A549 (cell line): ENCODE data around the gene NEU4. TPM values are rescaled to one million over a fixed set of nuclear protein-coding genes. Genes with fewer than 3 reads are reported as not detected.

Experiments
- ATAC-seq, 2 experiments: fragments of 200-7000 bp in 1 of 2; fragments of >200 bp in 1 of 2; cut with Nextera tagmentation in 1 of 2; cut with Tn5 transposase in 1 of 2; 3 replicates each; pipeline versions ENCODE4 v1.8.0 to v1.9.1; 2018 to 2020; ENCODE audit warnings: mild to moderate bottlenecking in 1 of 2, moderate library complexity in 1 of 2
- CTCF ChIA-PET: fragments of 300-600 bp; sonication (Branson Sonifier 250); formaldehyde crosslinking; extraction: SDS; loops from one replicate; lab custom pipeline; 2021; ENCODE audit warnings: antibody characterized with exemption, inconsistent platforms; lab: Yijun Ruan, JAX
- POLR2A ChIA-PET: fragments of 350-600 bp; formaldehyde crosslinking; extraction: SDS; loops from one replicate; lab custom pipeline; 2021; ENCODE audit warnings: antibody characterized with exemption, inconsistent platforms; lab: Yijun Ruan, JAX
- DNase-seq, 2 experiments: peaks; one replicate each; pipeline versions ENCODE4 v3.0.0 to v3.0.0-alpha.2; 2011 to 2016; ENCODE audit warnings: low read depth in 1 of 2, low spot score in 1 of 2
- FAIRE-seq: peaks from 2 replicates; lab custom pipeline; 2011; peaks lifted over from hg19 to GRCh38; lab: Jason Lieb, UNC
- H3K27ac ChIP-seq, 2 experiments: fragments of >200 bp; sonication (Bioruptor Twin); formaldehyde crosslinking; 3 replicates each; pipeline ENCODE4 v1.5.1; 2016 to 2017
- H3K4me1 ChIP-seq: fragments of >200 bp; sonication (Bioruptor Twin); formaldehyde crosslinking; 3 replicates; pipeline ENCODE4 v1.6.1; 2016
- H3K4me2 ChIP-seq: fragments of >200 bp; sonication (Bioruptor Twin); formaldehyde crosslinking; 3 replicates; pipeline ENCODE4 v1.6.1; 2016
- H3K4me3 ChIP-seq: fragments of >200 bp; sonication (Bioruptor Twin); formaldehyde crosslinking; 3 replicates; pipeline ENCODE4 v1.5.1; 2016
- H3K9me3 ChIP-seq: fragments of >200 bp; sonication (Bioruptor Twin); formaldehyde crosslinking; 3 replicates; pipeline ENCODE4 v1.6.1; 2016
- CBX2 ChIP-seq: fragments of 200-600 bp; sonication (generic); IDR thresholded peaks from 2 replicates; pipeline ENCODE4 v1.6.1; 2016; ENCODE audit warnings: low read depth, mild to moderate bottlenecking, borderline replicate concordance
- CHD2 ChIP-seq: fragments of 150-350 bp; IDR thresholded peaks from 2 replicates; pipeline ENCODE4 v1.6.1; 2014; ENCODE audit warnings: low read length; ENCODE audit not compliant: partially characterized antibody
- EHF ChIP-seq: fragments of 250-450 bp; sonication (Bioruptor Pico); IDR thresholded peaks from 2 replicates; pipeline ENCODE4 v1.5.0; 2020; ENCODE audit warnings: mild to moderate bottlenecking
- EHMT2 ChIP-seq: fragments of 200-600 bp; sonication (generic); IDR thresholded peaks from 2 replicates; pipeline ENCODE4 v1.6.1; 2016; ENCODE audit warnings: antibody characterized with exemption, low read depth, mild to moderate bottlenecking, moderate library complexity
- EP300 ChIP-seq, 2 experiments: fragments of >200 bp; sonication (Bioruptor Twin); formaldehyde crosslinking; IDR thresholded peaks; 2 replicates in 1 of 2; 3 replicates in 1 of 2; pipeline ENCODE4 v1.6.1; 2016 to 2017
- FOSB ChIP-seq: fragments of 250-450 bp; sonication (Bioruptor Pico); IDR thresholded peaks from 2 replicates; pipeline ENCODE4 v1.5.0; 2020; ENCODE audit warnings: mild to moderate bottlenecking, moderate library complexity
- FOSL2 ChIP-seq, 2 experiments: fragments of 450-650 bp in 1 of 2; fragments of >200 bp in 1 of 2; sonication (Bioruptor Twin) in 1 of 2; formaldehyde crosslinking; IDR thresholded peaks; 2 replicates each; pipeline versions ENCODE4 v1.5.0 to v1.6.1; 2016 to 2020; ENCODE audit warnings: mild to moderate bottlenecking in 1 of 2, moderate library complexity in 1 of 2
- FOXS1 ChIP-seq: fragments of 250-450 bp; sonication (Bioruptor Pico); IDR thresholded peaks from 2 replicates; pipeline ENCODE4 v1.5.0; 2020; ENCODE audit warnings: mild to moderate bottlenecking, moderate library complexity
- HES2 ChIP-seq: fragments of >200 bp; sonication (Bioruptor Twin); formaldehyde crosslinking; IDR thresholded peaks from 2 replicates; pipeline ENCODE4 v1.6.1; 2016
- HOXA7 ChIP-seq: fragments of 250-450 bp; sonication (Bioruptor Pico); IDR thresholded peaks from 2 replicates; pipeline ENCODE4 v1.5.0; 2020; ENCODE audit warnings: mild to moderate bottlenecking, moderate library complexity
- HOXB5 ChIP-seq: fragments of 250-450 bp; sonication (Bioruptor Pico); IDR thresholded peaks from 2 replicates; pipeline ENCODE4 v1.5.0; 2020; ENCODE audit warnings: mild to moderate bottlenecking, moderate library complexity
- JUN ChIP-seq, 2 experiments: fragments of >200 bp; sonication (Bioruptor Twin); formaldehyde crosslinking; IDR thresholded peaks; 2 replicates in 1 of 2; 3 replicates in 1 of 2; pipeline ENCODE4 v1.6.1; 2016 to 2017
- KDM1A ChIP-seq: fragments of 200-600 bp; sonication (generic); IDR thresholded peaks from 2 replicates; pipeline ENCODE4 v1.6.1; 2016; ENCODE audit warnings: low read depth, mild to moderate bottlenecking
- KDM5A ChIP-seq: fragments of 200-600 bp; sonication (generic); IDR thresholded peaks from 2 replicates; pipeline ENCODE4 v1.6.1; 2016; ENCODE audit warnings: antibody characterized with exemption, mild to moderate bottlenecking
- MYC ChIP-seq: IDR thresholded peaks from 2 replicates; pipeline ENCODE4 v1.6.1; 2012; ENCODE audit warnings: mild to moderate bottlenecking, inconsistent platforms, low read length, improper control_type of control experiment, borderline replicate concordance
- NPAS2 ChIP-seq: fragments of 250-450 bp; sonication (Bioruptor Pico); IDR thresholded peaks from 2 replicates; pipeline ENCODE4 v1.8.0; 2022; ENCODE audit warnings: mild to moderate bottlenecking, moderate library complexity, borderline replicate concordance
- NR3C1 ChIP-seq: fragments of >200 bp; sonication (Bioruptor Twin); formaldehyde crosslinking; IDR thresholded peaks from 3 replicates; pipeline ENCODE4 v1.6.1; 2017
- PBX3 ChIP-seq: IDR thresholded peaks from 2 replicates; pipeline ENCODE4 v1.6.1; 2012
- PHF8 ChIP-seq: fragments of 200-600 bp; sonication (generic); IDR thresholded peaks from 2 replicates; pipeline ENCODE4 v1.6.1; 2016; ENCODE audit warnings: low read depth, mild to moderate bottlenecking, antibody characterized with exemption, moderate library complexity, borderline replicate concordance
- POLR2AphosphoS2 ChIP-seq: conservative IDR thresholded peaks from 2 replicates; pipeline ENCODE4 v1.6.1; 2012; ENCODE audit warnings: low read length, improper control_type of control experiment, inconsistent platforms
- RAD21 ChIP-seq, 2 experiments: fragments of >200 bp in 1 of 2; sonication (Bioruptor Twin) in 1 of 2; formaldehyde crosslinking in 1 of 2; IDR thresholded peaks in 1 of 2; conservative IDR thresholded peaks in 1 of 2; 2 replicates in 1 of 2; 3 replicates in 1 of 2; pipeline ENCODE4 v1.6.1; 2012 to 2018; ENCODE audit warnings: inconsistent platforms in 1 of 2
- RARB ChIP-seq: fragments of 250-450 bp; sonication (Bioruptor Pico); IDR thresholded peaks from 2 replicates; pipeline ENCODE4 v1.8.0; 2021; ENCODE audit warnings: mild to moderate bottlenecking, moderate library complexity
- SMC3 ChIP-seq: fragments of >200 bp; sonication (Bioruptor Twin); formaldehyde crosslinking; IDR thresholded peaks from 3 replicates; pipeline ENCODE4 v1.6.1; 2018; ENCODE audit warnings: inconsistent platforms
- SREBF2 ChIP-seq: fragments of 450-650 bp; IDR thresholded peaks from 2 replicates; pipeline ENCODE4 v1.6.1; 2014; ENCODE audit warnings: mild to moderate bottlenecking, moderate library complexity
- TP53 ChIP-seq: fragments of 250-450 bp; sonication (Bioruptor Pico); IDR thresholded peaks from 2 replicates; pipeline ENCODE4 v1.5.0; 2021; ENCODE audit warnings: mild to moderate bottlenecking, moderate library complexity
- ZC3H11A ChIP-seq: fragments of 450-650 bp; IDR thresholded peaks from 2 replicates; pipeline ENCODE4 v1.6.1; 2014; ENCODE audit warnings: antibody characterized with exemption, mild to moderate bottlenecking
- ZSCAN20 ChIP-seq: fragments of 250-450 bp; sonication (Bioruptor Pico); IDR thresholded peaks from 2 replicates; pipeline ENCODE4 v1.8.0; 2022; ENCODE audit warnings: mild to moderate bottlenecking, moderate library complexity
- WGBS: methylation state at CpG from one replicate; pipeline ENCODE4 v1.1.6; 2017; ENCODE audit errors: missing lambda C conversion rate; 5-methylcytosine and 5-hydroxymethylcytosine counted together
- polyA plus RNA-seq, 4 experiments: library from polyadenylated mRNA; depleted of rRNA in 3 of 4; stranded (reverse); fragments of >200 nt; fragmentation: RNase III in 1 of 4; extraction: RNeasy Plus Mini Kit Qiagen cat#74134 plus additional on column Dnase treatment in 1 of 4; gene quantifications; 2 replicates in 3 of 4; 3 replicates in 1 of 4; pipeline ENCODE4 v1.2.3, GENCODE V29; 2011 to 2017
- TF ChIP-seq, protein P1 (sequence below): fragments of 150-350 bp; IDR thresholded peaks from 2 replicates; pipeline ENCODE4 v1.6.1; 2014; ENCODE audit warnings: low read depth, mild to moderate bottlenecking, low read length
- TF ChIP-seq, protein P2 (sequence below): IDR thresholded peaks from 2 replicates; pipeline ENCODE4 v1.6.1; 2012; ENCODE audit warnings: low read depth, borderline replicate concordance

The NEU4 gene
- polyA plus RNA-seq, 2 of the 4 experiments (the other 2 are of a cell fraction) = 0.13 to 0.19 TPM

DNA sequence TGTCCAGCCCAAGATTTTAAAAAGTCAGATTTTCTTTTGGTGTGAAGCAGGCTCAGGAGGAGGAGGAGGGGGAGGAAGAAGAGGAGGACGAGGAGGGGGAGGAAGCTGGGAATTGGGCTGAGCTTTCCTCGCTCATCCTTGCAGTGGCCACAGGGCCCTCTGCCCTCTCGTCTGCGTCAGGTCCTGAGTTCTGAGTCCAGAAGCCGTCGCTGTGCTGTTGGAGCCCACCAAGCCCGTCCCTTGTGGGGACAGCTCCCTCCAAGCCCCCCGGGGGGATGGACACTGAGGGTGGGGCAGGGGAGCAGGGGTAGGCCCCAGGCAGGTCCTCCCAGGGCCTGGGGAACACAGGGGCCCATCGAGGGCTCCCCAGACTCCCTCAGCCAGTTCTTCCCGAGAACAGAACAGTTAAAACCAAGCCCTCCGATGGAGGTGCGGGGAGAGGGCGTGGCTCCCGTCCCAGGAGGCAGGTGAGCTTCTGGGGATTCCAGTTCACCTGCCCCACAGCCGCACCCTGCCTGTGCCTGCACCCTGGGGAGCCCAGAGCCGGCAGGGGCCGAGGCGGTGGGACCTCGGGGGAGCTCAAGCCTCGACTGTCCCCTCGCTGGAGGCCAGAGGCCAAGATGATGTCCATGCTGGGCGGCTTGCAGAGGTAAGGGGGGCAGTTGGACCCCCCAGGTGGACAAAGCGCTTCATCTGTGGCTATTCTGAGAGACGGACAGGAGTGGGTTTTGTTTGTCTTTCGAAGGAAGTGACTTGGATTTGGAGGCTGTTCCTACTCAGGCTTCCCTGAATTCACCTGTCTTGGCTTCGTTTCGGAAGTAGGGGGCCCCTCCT, 32.4 kb upstream of the NEU4 start, which contains the start of gene GAL3ST2:
TSS of gene GAL3ST2 (plus strand) at position 487 of the 834 bp plus-strand sequence. CDS start at position 621, 134 bp downstream.
- Histone ChIP-seq H3K27ac (no peak within 1 kb of the TSS; a peak in 1 of 6 replicates), H3K4me1 (peaks cover 17% of the 10 kb centered on the region), H3K9me3 (no peaks in the 10 kb centered on the region), H3K4me3 (no peak within 1 kb of the TSS), H3K4me2 (no peak within 1 kb of the TSS)
- ChIA-PET POLR2A (no interaction called here), CTCF (interaction anchor here (0.6 kb wide), 1 partner anchor 656 kb away, joined by 4 read pairs; no protein-coding TSS in a partner anchor)
- FAIRE-seq (no peak), ATAC-seq (no peak), DNase-seq (no peak)
- TF ChIP-seq KDM1A (no peak), POLR2AphosphoS2 (no peak), NR3C1 (no peak), JUN (IDR thresholded peaks at IDR 0.05) (no peak), ZSCAN20 (no peak), TP53 (no peak), HOXB5 (CRISPR knock-in tag) (no peak), PBX3 (no peak), KDM5A (no peak), FOXS1 (CRISPR knock-in tag) (no peak), RAD21 (conservative IDR thresholded peaks at IDR 0.05 in 1 of 2, IDR thresholded peaks at IDR 0.05 in 1 of 2) (no peak), RARB (CRISPR knock-in tag) (no peak), FOSL2 (IDR thresholded peaks at IDR 0.05) (no peak), FOSL2 (CRISPR knock-in tag; IDR thresholded peaks at IDR 0.05) (no peak), HOXA7 (no peak), PHF8 (no peak), CHD2 (no peak), NPAS2 (CRISPR knock-in tag) (no peak)
- TF ChIP-seq, protein P1, sequence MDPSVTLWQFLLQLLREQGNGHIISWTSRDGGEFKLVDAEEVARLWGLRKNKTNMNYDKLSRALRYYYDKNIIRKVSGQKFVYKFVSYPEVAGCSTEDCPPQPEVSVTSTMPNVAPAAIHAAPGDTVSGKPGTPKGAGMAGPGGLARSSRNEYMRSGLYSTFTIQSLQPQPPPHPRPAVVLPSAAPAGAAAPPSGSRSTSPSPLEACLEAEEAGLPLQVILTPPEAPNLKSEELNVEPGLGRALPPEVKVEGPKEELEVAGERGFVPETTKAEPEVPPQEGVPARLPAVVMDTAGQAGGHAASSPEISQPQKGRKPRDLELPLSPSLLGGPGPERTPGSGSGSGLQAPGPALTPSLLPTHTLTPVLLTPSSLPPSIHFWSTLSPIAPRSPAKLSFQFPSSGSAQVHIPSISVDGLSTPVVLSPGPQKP = no peak
- 83% methylated on average over 19 of the region's 27 CpGs for WGBS

DNA sequence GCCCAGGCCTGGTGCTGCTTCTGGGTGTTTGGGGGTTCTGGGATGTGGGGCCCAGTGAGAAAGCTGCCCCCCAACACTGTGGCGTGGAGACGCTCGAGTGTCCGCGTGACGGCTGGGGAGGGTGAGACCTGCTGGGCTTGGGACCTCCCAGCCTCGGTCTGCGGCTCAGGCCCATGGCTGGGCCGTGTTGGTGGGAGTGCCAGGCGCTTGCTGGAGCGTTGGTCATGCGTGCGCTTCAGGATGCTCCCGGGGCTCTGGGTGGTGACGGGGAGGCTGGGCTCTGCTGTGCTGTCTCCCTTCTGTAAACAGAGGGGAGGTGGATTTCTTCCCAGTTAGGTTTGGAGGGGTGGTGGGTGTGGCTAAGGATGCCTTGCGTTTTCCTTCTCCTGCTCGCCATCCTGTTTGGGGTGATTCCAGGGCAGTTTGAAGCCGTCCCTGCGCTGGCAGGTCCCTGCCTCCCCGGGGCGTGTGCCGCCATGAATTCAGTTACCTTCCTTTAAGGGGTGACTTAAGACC, 31.8 kb upstream of the NEU4 start:
- ChIA-PET POLR2A (no interaction called here), CTCF (interaction anchor here (0.5 kb wide), 1 partner anchor 8 kb away, joined by 3 read pairs; no protein-coding TSS in a partner anchor)
- ATAC-seq = no peak
- no peak for DNase-seq
- no peak overlapping the region for H3K4me3 ChIP-seq
- H3K9me3 ChIP-seq = 0 out of 3 replicates have a peak, but pooled peaks cover 1% of the 10 kb centered on the region
- no peak overlapping the region for H3K4me2 ChIP-seq
- FAIRE-seq = no peak
- TF ChIP-seq ZC3H11A (no peak), CBX2 (no peak), SREBF2 (no peak), EHF (no peak), MYC (no peak), EP300 (IDR thresholded peaks at IDR 0.05) (no peak), HES2 (no peak), JUN (IDR thresholded peaks at IDR 0.05) (no peak), FOSL2 (IDR thresholded peaks at IDR 0.05) (no peak), FOSL2 (CRISPR knock-in tag; IDR thresholded peaks at IDR 0.05) (no peak), EHMT2 (no peak), FOSB (CRISPR knock-in tag) (no peak), SMC3 (no peak), KDM1A (no peak)
- TF ChIP-seq, protein P1 = no peak
- TF ChIP-seq, protein P2, sequence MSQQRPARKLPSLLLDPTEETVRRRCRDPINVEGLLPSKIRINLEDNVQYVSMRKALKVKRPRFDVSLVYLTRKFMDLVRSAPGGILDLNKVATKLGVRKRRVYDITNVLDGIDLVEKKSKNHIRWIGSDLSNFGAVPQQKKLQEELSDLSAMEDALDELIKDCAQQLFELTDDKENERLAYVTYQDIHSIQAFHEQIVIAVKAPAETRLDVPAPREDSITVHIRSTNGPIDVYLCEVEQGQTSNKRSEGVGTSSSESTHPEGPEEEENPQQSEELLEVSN = no peak
- no peak overlapping the region for H3K27ac ChIP-seq
- WGBS = 91% methylated on average over 22 of the region's 22 CpGs
- H3K4me1 ChIP-seq = peaks cover 22% of the 10 kb centered on the region
